GM12865 (cell line): ENCODE data around the gene NMNAT2.

Source experiments
- DNase-seq: peaks from one replicate; pipeline ENCODE4 v3.0.0; 2010; ENCODE audit warnings: low read depth
- H3K4me3 ChIP-seq: 2 replicates; pipeline ENCODE4 v1.5.1; 2011; ENCODE audit warnings: mild to moderate bottlenecking, low read depth, low read length, control low read depth
- TF ChIP-seq, protein P1 (sequence below): IDR thresholded peaks from 2 replicates; pipeline ENCODE4 v1.5.1; 2011; ENCODE audit warnings: low read length, control low read depth, low read depth, inconsistent platforms; ENCODE audit not compliant: insufficient read depth; ENCODE audit errors: missing control alignments

NMNAT2 gene

DNA sequence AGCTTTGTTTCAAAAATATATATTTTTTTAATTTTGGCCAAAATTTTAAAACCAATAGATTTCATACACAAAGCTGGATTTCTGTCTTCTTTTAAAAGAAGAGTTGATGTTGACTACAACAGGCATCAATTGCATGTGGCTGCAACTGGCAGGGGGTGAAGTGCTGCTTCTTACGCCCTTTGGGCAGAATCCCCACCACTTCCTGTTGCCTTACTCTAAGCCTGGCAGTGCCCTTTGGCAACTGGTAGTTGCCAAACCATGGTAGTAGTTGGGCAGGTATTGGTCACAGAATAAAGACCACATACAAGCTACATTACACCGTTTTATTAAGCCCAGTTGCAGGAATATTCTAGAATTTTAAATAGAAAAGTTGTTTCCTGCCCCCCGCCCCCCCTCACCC, 215.1 kb downstream of the NMNAT2 start:
- TF ChIP-seq, protein P1, sequence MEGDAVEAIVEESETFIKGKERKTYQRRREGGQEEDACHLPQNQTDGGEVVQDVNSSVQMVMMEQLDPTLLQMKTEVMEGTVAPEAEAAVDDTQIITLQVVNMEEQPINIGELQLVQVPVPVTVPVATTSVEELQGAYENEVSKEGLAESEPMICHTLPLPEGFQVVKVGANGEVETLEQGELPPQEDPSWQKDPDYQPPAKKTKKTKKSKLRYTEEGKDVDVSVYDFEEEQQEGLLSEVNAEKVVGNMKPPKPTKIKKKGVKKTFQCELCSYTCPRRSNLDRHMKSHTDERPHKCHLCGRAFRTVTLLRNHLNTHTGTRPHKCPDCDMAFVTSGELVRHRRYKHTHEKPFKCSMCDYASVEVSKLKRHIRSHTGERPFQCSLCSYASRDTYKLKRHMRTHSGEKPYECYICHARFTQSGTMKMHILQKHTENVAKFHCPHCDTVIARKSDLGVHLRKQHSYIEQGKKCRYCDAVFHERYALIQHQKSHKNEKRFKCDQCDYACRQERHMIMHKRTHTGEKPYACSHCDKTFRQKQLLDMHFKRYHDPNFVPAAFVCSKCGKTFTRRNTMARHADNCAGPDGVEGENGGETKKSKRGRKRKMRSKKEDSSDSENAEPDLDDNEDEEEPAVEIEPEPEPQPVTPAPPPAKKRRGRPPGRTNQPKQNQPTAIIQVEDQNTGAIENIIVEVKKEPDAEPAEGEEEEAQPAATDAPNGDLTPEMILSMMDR: no peak
- no peak overlapping the region for H3K4me3 ChIP-seq
- no peak for DNase-seq

DNA sequence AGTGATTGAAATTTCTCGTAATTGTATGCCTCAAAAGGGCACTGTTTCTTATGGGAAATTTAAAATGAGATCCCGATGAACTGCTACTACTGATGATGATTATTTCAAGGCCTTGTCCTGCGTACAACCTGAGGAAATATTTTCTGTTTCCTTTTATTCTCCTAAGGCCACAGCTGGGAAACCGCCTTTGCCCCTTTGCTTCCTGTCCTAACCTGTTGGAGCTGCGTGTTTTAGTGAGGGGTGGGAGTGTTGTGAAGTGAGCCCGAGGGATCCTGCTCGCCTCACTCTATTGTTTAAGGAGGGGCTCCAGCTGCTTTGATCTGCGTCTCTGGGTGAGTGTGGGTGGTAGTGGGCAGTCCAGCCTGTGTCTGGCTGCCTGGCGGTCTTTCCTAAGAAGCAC, 217.7 kb downstream of the NMNAT2 start:
- H3K4me3 ChIP-seq: no peak overlapping the region
- no peak for DNase-seq
- TF ChIP-seq, protein P1: no peak

DNA sequence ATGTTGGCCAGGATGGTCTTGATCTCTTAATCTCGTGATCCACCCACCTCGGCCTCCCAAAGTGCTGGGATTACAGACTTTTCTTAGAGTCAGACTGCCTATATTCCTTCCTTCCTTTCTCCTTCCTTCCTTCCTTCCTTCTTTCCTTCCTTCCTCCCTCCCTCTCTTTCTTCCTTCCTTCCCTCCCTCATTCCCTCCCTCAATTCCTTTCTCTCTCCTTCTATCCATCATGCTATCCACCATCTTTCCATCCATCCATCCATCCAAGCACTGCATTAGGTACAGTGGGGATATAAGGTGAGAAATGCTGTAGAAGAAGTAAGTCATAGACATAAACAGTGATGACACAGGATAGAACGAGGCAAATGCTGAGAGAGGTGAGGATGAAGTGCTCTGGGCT, 218.9 kb downstream of the NMNAT2 start:
- TF ChIP-seq, protein P1: no peak
- DNase-seq: no peak
- H3K4me3 ChIP-seq: no peak overlapping the region

DNA sequence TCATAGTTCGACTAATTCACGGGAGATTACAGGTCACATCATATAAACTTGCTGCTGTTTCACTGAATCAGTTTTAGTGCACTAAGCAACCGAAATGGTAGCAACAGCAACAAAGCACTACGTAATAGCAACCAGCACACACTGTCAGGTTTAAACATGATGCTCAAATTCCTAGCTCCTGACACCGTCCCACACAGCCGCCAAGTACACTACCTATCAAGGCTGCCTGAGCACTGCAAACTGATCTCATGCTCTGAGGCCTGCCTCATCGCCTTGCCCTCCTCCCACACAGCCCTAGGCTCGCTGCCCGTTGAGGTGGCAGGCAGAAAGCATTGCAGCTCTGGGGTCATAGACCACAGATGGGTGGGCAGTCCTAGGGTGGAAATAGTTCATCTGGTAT, 219.7 kb downstream of the NMNAT2 start:
- TF ChIP-seq, protein P1: no peak
- DNase-seq: no peak

More for the DNA sequence above, 219.7 kb downstream of the NMNAT2 start:
- H3K4me3 ChIP-seq: no peak overlapping the region
